ENCODE measurements around the gene MAP6.

MAP6 gene

DNA sequence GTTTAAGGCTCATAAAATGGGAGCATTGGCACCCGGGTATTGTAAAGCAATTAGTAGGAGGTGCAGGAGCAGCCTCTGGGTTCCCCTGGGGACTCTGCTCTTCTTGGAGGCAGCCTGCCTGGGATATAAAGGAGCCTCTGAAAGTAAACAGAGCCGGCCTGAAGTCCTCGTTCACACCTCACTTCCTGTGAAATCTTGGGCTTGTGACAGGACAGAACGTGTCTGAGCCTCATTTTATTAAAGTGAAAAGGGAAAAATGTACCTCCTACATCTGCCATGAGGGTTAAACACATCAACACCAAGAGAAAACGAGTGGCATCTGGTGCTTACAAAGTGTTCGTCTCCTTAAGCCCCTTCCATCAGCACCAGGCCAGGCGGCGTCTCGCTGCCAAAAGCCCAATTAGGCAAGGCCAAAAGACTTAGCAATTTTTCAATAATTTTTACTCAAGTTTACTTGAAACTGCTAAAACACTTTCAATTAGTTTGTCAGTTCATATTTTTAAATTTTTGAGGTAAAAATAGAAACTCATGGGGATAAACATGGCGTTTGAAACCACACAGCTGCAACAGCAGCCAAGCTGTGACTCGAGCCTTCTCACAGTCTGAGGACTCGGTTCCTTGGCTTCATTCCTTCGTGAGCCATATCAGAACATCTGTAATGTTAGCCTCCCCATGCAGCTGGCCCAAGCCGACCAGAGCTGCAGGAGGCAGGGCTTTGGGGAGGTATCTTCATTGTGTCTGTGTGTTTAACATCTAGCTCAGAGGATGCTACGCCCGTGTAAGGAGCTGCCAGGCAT lies 33.6 kb downstream of the MAP6 start:
- no peak for ATAC-seq
- TF ChIP-seq, protein P1, sequence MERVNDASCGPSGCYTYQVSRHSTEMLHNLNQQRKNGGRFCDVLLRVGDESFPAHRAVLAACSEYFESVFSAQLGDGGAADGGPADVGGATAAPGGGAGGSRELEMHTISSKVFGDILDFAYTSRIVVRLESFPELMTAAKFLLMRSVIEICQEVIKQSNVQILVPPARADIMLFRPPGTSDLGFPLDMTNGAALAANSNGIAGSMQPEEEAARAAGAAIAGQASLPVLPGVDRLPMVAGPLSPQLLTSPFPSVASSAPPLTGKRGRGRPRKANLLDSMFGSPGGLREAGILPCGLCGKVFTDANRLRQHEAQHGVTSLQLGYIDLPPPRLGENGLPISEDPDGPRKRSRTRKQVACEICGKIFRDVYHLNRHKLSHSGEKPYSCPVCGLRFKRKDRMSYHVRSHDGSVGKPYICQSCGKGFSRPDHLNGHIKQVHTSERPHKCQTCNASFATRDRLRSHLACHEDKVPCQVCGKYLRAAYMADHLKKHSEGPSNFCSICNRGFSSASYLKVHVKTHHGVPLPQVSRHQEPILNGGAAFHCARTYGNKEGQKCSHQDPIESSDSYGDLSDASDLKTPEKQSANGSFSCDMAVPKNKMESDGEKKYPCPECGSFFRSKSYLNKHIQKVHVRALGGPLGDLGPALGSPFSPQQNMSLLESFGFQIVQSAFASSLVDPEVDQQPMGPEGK (CRISPR knock-in tag; IDR thresholded peaks at IDR 0.05; ENCODE audit: borderline replicate concordance) = no peak
- TF ChIP-seq, protein P2, sequence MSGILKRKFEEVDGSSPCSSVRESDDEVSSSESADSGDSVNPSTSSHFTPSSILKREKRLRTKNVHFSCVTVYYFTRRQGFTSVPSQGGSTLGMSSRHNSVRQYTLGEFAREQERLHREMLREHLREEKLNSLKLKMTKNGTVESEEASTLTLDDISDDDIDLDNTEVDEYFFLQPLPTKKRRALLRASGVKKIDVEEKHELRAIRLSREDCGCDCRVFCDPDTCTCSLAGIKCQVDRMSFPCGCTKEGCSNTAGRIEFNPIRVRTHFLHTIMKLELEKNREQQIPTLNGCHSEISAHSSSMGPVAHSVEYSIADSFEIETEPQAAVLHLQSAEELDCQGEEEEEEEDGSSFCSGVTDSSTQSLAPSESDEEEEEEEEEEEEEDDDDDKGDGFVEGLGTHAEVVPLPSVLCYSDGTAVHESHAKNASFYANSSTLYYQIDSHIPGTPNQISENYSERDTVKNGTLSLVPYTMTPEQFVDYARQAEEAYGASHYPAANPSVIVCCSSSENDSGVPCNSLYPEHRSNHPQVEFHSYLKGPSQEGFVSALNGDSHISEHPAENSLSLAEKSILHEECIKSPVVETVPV (CRISPR knock-in tag; IDR thresholded peaks at IDR 0.05) = no peak
- TF ChIP-seq ZFP30 (CRISPR knock-in tag; IDR thresholded peaks at IDR 0.05) = no peak
- no peak for TF ChIP-seq BACH2 (CRISPR knock-in tag; IDR thresholded peaks at IDR 0.05; ENCODE audit: borderline replicate concordance)
- no peak for TF ChIP-seq PPARA (CRISPR knock-in tag; IDR thresholded peaks at IDR 0.05; ENCODE audit: borderline replicate concordance)
- TF ChIP-seq, protein P3, sequence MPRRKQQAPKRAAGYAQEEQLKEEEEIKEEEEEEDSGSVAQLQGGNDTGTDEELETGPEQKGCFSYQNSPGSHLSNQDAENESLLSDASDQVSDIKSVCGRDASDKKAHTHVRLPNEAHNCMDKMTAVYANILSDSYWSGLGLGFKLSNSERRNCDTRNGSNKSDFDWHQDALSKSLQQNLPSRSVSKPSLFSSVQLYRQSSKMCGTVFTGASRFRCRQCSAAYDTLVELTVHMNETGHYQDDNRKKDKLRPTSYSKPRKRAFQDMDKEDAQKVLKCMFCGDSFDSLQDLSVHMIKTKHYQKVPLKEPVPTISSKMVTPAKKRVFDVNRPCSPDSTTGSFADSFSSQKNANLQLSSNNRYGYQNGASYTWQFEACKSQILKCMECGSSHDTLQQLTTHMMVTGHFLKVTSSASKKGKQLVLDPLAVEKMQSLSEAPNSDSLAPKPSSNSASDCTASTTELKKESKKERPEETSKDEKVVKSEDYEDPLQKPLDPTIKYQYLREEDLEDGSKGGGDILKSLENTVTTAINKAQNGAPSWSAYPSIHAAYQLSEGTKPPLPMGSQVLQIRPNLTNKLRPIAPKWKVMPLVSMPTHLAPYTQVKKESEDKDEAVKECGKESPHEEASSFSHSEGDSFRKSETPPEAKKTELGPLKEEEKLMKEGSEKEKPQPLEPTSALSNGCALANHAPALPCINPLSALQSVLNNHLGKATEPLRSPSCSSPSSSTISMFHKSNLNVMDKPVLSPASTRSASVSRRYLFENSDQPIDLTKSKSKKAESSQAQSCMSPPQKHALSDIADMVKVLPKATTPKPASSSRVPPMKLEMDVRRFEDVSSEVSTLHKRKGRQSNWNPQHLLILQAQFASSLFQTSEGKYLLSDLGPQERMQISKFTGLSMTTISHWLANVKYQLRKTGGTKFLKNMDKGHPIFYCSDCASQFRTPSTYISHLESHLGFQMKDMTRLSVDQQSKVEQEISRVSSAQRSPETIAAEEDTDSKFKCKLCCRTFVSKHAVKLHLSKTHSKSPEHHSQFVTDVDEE (CRISPR knock-in tag; IDR thresholded peaks at IDR 0.05) = no peak
- TF ChIP-seq, protein P4, sequence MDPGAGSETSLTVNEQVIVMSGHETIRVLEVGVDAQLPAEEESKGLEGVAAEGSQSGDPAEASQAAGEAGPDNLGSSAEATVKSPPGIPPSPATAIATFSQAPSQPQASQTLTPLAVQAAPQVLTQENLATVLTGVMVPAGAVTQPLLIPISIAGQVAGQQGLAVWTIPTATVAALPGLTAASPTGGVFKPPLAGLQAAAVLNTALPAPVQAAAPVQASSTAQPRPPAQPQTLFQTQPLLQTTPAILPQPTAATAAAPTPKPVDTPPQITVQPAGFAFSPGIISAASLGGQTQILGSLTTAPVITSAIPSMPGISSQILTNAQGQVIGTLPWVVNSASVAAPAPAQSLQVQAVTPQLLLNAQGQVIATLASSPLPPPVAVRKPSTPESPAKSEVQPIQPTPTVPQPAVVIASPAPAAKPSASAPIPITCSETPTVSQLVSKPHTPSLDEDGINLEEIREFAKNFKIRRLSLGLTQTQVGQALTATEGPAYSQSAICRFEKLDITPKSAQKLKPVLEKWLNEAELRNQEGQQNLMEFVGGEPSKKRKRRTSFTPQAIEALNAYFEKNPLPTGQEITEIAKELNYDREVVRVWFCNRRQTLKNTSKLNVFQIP (CRISPR knock-in tag; IDR thresholded peaks at IDR 0.05; ENCODE audit: borderline replicate concordance, low read depth) = no peak
- TF ChIP-seq OSR1 (CRISPR knock-in tag; IDR thresholded peaks at IDR 0.05) = no peak
- TF ChIP-seq GLIS3 (CRISPR knock-in tag; IDR thresholded peaks at IDR 0.05) = no peak
- TF ChIP-seq RARB (CRISPR knock-in tag; IDR thresholded peaks at IDR 0.05) = no peak
- no peak for TF ChIP-seq ZNF8 (CRISPR knock-in tag; IDR thresholded peaks at IDR 0.05)
- TF ChIP-seq ARNTL (CRISPR knock-in tag; IDR thresholded peaks at IDR 0.05; ENCODE audit: borderline replicate concordance, low read depth) = no peak
- TF ChIP-seq ZFP3 (CRISPR knock-in tag; IDR thresholded peaks at IDR 0.05) = no peak
- no peak for TF ChIP-seq SNAI2 (CRISPR knock-in tag; IDR thresholded peaks at IDR 0.05)
- no peak for TF ChIP-seq ZNF565 (CRISPR knock-in tag; conservative IDR thresholded peaks at IDR 0.05; ENCODE audit: low read depth)
- TF ChIP-seq CSDC2 (CRISPR knock-in tag; IDR thresholded peaks at IDR 0.05) = no peak
- TF ChIP-seq ESRRG (CRISPR knock-in tag; IDR thresholded peaks at IDR 0.05) = no peak

DNA sequence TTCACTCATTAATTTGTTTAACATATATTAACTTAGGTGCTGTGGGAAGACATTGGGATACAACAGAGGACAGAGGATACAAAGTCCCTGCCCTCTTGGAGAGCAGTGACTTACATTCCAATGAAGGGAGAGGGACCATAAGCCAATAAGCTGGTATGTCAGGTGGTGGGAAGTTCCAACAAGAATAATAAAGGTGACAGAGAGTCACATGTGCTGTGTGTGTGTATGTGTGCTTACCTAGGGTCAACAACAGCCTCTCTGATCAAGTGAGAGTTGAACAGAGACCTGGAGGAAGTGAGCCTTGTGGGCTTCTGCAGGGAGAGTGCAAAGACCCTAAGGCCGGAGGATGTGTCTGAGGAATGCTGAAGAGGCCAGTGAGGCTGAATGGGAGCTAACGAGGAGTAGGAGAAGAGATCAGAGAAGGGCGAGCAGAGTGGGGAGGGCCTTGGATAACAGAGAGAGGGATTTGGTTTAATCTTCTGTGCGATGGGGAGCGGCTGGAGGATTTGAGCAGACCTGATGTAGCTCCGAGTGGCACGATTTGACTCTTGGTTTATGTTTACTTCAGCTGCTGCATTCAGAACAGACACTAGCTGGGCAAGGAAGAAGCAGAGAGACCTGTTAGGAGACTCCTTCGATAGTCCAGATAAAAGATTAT lies 35.3 kb downstream of the MAP6 start:
- no peak for ATAC-seq
- TF ChIP-seq, protein P2 (CRISPR knock-in tag; IDR thresholded peaks at IDR 0.05) = no peak
- TF ChIP-seq GLIS3 (CRISPR knock-in tag; IDR thresholded peaks at IDR 0.05) = no peak
- TF ChIP-seq, protein P3 (CRISPR knock-in tag; IDR thresholded peaks at IDR 0.05) = no peak

Measured in SK-N-SH treated with all-trans-retinoic acid at 6 μM for 48 hours (cell line).